TTC549 (cell line): ENCODE measurements around the gene NPAS4.
"Not testable (repeated sequence)": the region's sequence is repeated elsewhere in the genome, so short reads cannot be mapped to it uniquely, and the experiment has no call there.

Source experiments
- FAIRE-seq: peaks from 2 replicates; lab custom pipeline; 2012; peaks lifted over from hg19 to GRCh38; lab: Jason Lieb, UNC

Gene NPAS4

DNA sequence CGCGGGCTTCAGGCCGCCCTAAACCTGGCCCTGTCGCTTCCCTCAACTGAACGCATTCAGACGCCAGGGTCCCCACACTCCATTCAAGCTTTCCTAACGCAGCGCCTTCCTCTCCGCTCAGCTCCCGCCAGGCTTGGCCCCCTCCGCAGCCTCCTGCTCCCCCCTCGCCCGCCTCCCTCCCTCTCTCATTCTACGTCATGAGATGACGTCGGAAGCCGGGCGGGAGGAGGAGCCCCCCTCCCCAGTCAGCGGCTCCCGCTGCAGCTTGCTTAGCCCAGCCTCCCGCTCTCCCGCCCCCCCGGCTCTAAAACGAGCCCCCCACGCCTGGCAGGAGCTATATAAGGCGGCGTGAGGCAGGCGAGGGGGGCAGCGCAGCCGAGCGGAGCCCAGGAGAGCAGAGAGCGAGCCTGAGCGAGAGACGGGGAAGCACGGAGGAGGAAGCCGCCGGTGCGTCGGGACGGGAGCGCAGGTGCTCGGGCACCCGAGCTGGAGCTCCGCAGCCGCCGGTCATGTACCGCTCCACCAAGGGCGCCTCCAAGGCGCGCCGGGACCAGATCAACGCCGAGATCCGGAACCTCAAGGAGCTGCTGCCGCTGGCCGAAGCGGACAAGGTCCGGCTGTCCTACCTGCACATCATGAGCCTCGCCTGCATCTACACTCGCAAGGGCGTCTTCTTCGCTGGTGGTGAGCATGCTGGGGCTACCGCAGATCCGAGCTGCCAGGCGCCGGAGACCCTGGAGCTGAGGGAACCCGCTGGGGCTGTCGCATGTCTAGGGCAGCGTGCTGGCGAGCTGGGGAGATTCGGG, at the start of gene NPAS4:
Gene NPAS4 (plus strand): TSS at position 365 of the 806 bp plus-strand sequence. CDS start 145 bp downstream, at position 510.
- no peak for FAIRE-seq

- no peak for FAIRE-seq
Observed at GRCh38 chr11:66371627-66372415, 49.0 kb upstream of the NPAS4 start, which contains the start of gene SLC29A2. TSS of gene SLC29A2 (minus strand) at chr11:66371760. CDS start at chr11:66371591, 169 bp downstream.

DNA sequence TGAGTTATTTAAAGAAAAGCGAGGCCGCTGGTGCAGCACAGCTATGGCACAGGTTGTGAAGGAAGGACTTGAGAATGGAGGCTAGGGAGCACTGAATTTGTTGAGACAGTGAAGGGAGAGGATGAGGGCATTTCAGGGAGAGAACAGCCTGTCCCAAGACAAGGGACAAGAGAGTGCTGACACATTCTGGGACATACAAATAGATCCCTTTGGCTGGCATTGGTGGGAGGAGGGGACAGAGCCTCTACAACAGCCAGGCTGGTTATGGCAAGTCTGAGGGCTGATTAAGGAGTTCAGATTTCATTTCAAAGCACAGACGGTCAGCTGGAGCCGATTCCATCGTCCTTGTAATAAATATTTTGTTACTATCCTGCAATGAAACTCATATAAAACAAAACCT, 47.6 kb upstream of the NPAS4 start:
- FAIRE-seq, result no peak

- FAIRE-seq, result not testable (repeated sequence)
Observed at GRCh38 chr11:66373690-66374287, 47.0 kb upstream of the NPAS4 start.

DNA sequence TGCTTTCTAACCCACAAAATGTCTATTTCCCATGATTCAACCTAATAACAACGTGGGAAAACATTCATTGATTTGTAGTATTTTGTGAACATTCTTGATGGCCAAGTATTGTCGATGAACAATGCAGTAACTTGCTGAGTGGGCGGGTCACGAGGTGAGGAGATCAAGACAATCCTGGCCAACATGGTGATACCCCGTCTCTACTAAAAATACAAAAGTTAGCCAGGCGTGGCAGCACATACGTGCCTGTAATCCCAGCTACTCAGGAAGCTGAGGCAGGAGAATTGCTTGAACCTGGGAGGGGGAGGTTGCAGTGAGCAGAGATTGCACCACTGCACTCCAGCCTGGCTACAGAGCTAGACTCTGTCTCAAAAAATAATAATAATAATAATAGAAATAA, 40.6 kb upstream of the NPAS4 start:
- not testable (repeated sequence) for FAIRE-seq

DNA sequence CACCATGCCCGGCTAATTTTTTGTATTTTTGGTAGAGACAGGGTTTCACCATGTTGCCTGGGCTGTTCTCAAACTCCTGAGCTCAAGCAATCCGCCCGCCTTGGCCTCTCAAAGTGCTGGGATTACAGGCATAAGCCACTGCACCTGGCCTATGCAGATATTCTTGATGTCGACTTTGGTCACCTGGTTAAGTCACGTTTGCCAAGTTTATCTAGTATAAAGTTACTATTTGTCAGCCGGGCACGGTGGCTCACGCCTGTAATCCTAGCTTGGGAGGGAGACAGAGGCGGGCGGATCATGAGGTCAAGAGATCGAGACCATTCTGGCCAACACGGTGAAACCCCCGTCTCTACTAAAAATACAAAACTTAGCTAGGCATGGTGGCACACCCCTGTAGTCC, 36.5 kb upstream of the NPAS4 start:
- FAIRE-seq, result not testable (repeated sequence)

DNA sequence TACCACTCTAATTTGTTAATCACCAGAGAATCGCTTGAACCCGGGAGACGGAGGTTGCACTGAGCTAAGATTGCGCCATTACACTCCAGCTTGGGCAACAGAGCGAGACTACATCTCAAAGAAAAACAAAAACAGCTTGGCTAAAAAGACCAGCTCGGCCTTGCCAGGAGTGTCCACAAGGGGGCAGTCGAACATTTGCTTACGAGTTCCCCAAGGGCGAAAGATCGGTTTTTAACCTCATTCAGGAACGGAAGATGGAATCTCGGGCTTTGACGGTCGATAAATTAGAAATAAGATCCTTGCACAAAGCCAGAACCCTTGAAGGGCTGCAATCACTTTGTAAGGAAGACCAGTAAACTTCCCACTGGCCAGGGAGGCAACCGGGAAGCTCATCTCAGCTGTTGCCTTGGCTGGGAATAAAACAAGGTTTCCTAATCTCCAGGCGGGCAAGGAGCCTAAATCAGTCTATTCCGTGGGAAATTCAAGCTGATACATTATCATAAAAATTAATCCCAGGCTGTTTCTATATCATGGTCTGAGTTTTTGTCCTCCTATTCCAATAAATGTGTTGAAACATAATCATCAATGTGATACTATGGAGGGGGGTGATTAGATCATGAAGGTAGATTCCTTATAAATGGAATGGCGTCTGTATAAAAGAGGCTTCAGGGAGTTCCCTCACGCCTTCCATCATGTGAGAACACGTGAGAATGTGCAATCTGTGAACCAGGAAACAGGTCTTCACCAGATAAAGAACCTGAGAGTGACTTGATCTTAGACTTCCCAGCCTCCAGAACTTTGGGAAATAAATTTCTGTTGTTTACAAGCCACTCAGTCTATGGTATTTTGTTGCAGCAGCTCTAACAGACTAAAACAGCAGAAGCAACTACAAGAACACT, 34.4 kb upstream of the NPAS4 start:
- peak; percentile 52 for FAIRE-seq

DNA sequence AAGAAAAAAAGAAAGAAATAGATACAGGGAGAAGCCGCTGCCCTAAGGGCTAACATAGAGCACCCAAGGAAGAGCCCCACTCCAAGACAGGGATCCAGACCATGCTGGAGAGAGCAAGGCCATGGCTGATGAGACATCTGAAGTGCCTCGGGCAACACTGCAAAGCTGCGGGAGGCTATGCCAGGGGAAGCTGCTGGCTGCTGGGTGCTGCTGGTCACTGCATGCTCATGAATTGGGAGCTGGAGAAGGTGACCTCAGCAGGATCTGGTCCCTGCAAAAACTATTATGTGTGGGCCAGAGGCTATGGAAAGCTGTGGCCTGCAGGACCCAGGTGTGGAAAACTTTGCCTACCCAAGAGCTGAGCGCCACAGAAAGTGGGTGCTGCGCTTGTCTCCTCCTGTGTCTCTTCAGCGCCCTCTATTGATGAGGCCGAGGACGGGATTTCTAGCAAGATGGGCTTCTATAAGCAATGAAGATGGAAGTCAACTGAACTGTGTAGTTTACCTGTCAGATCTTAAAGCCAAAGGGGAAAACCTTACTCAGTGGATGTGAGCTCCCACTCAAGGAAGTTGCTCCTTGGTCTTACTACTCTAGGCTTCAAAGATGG, 32.0 kb upstream of the NPAS4 start:
- no peak for FAIRE-seq

DNA sequence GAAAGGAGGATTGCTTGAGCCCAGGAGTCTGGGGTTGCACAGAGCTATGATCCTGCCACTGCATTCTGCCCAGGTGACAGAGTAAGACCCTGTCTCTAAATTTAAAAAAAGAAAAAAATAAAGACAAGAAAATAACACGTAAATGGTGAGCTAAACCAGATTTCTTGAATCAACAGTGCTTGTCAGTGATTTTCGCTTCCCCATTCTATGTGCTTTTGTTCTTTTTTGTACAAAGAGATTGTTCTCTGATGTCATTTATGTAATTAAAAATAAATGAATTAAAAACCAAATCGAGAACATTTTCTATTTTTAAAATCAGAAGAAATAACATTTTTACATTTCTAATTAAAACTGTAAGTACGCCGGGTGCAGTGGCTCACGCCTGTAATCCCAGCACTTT, 29.5 kb upstream of the NPAS4 start:
- FAIRE-seq, result no peak

DNA sequence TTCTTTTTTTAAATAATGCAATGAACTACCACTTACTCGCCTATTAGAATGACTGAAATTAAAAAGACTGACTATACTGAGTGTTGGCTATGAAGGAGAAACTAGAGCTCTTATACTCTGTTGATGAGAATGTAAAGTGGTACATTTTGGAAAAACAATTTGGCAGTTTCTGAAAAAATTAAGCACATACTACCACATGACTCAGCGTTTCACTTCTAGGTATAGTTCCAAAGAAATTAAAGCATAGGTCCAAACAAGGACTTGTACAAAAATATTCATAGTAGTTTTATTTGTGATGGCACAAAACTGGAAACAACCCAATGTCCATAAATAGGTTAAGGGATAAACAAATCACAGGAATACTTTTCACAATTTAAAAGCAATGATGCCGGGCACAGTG, 26.9 kb upstream of the NPAS4 start:
- no peak for FAIRE-seq

DNA sequence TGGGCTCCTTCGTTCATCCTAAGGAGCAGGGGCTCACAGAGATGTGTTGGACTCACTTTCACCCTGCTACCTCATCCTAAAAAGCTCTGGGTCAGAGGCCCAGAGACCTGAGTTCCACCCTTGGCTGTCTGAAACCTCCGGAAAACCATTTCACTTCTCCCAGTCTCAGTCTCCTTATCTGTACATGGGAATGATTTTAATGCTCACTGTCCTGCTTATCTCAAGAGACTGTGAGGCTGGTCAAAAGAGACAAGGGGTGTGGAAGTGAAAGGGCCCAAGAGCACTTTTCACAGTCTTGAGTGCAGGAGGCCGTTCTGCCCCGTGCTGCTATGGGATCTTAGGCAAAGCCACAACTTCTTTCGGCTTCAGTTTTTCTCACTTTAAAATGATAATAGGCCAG, 13.2 kb upstream of the NPAS4 start:
- no peak for FAIRE-seq

DNA sequence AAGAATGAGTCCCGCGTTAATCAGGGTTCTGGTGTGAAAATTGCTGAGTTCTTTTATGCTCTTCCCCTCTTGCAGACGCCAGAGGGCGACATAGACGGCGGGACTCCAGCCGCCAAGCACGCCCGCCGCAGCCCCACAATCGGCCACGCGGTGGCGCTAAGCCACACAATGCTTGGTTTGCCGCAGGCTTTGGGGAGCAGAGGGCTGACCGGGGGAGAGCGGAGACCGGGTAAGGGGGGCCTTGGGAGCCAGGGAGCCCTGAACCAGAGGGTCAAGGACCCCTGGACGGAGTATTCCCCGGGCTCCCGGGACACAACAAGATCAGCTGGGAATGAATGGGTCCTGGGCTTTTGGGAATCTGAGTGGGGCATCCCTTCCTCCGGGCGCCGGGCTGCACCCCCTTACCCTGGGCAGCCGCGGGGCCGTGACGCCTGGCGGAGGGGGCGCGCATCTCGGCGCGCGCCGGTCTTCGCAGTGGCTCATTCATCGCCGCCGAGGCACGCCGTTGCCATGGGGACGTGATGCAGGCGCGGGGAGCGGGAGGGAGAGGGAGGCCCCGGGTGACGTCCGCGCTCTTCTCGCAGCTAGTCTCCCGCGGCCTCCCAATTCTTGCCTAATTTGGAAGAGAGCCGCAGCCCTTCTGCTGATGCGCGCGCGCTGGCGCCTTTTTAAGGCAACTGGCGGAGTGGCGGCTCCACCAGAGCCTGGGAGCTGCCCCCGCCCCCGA, 12.2 kb upstream of the NPAS4 start:
- FAIRE-seq, result no peak

DNA sequence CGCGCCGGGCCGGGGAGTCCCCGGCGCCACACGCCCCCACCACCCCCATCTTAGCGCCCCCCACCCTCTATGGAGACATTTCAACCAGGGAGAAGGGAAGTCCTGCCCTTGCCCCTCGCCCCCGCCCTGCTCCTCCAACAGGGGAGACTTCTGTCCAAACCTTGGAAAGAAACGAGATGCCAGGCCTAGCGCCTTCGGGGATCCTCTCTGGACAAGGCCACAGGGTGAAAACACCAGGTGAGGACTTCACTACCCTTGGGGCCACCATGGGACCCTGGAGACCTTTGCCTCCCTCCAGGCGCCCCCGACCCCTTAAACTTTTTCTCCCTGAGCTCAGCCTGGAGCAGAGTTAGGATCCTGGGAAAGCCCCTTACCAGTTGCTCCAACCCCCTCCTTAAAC, 11.6 kb upstream of the NPAS4 start:
- no peak for FAIRE-seq

DNA sequence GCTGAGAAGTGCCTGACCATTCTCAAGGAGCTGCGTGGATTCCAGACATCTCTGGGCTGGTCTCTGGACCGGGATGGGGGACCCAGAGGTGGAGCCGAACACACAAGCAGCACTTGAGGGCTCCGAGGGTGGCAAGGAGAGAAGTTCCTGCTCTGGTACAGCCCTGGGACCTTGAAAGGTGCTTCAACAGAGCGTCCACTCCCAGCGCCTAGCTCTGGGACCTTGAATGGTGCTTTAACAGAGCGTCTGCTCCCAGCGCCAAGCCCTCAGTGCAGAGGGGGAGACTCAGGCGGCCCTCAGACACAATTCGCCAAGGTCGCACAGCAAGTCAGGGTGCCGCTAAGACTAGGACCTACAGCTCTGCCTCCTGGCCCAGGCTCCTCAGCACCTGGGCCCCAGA, 10.6 kb upstream of the NPAS4 start:
- no peak for FAIRE-seq

- FAIRE-seq, result no peak
Observed at GRCh38 chr11:66411323-66411722, 9.5 kb upstream of the NPAS4 start.

- FAIRE-seq, result no peak
Observed at GRCh38 chr11:66412110-66412509, 8.7 kb upstream of the NPAS4 start.

- FAIRE-seq, result no peak
Observed at GRCh38 chr11:66413167-66413566, 7.7 kb upstream of the NPAS4 start.

DNA sequence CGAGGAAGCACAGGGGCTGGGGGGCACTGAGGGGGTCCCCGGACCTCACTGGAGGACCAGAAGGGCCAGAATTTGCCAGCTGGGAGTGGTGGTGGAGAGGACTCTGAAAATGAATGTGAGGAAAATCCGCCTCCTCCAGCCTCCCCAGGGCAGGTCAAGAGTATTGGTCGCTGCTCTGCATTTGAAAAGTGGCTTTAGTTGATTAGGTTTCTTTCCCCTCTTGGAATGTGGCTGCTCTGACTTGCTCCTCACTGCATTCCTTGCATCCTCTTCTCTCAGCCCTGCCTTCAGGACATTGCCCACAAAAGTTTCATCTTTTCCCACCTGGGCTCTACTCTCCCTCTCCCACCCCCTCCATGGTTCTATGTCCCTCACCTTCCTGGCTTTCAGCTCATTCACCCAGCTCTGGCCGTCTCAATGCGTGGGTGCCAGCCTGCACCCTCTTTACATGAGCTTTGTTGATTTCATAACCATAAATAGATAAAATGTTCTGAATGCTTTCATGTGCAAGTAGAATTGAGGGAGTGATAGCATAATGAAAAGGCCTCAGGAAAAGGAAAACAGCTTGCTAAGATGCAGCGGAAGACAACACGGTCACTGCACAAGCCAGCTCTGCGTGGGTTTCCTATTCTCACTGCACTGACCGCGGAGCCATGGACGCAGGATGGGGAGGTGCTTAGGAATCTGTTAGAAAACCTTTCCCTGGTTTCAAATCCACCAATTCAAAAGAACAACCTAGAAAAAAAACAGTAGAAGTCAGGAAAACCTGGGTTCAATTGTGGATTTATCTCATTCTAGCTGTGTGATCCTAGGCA, 6.5 kb upstream of the NPAS4 start:
- no peak for FAIRE-seq

DNA sequence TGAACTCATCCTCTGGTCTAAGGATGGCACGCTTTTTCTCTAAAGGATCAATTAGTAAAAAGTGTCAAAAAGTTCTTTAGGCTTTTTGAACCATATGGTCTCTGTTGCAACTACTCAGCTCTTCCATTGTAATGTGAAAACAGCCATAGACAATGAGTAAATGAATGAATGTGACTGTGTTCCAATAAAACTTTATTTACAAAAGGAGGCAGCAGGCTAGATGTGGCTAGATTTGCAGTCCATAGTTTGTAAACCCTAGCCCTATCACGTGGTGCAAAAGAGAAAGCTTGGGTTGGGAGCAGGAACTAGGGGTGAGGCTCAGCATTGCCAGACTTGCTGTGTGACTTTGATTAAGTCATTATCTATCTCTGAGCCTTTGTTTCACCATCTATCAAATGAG, 5.4 kb upstream of the NPAS4 start:
- no peak for FAIRE-seq

GRCh38 chr11:66417000-66417399, 3.8 kb upstream of the NPAS4 start:
- FAIRE-seq, result no peak
